Measurements from ENCODE around the gene TSPAN1. TPM values are rescaled to one million over a fixed set of nuclear protein-coding genes. Genes with fewer than 3 reads are reported as not detected.

Gene TSPAN1
- total and polyA plus RNA-seq, 2 of the 13 experiments (the other 11 are each of a cell fraction or from before 2014, with no cell fraction given) = 1.7 to 2.9 TPM

DNA sequence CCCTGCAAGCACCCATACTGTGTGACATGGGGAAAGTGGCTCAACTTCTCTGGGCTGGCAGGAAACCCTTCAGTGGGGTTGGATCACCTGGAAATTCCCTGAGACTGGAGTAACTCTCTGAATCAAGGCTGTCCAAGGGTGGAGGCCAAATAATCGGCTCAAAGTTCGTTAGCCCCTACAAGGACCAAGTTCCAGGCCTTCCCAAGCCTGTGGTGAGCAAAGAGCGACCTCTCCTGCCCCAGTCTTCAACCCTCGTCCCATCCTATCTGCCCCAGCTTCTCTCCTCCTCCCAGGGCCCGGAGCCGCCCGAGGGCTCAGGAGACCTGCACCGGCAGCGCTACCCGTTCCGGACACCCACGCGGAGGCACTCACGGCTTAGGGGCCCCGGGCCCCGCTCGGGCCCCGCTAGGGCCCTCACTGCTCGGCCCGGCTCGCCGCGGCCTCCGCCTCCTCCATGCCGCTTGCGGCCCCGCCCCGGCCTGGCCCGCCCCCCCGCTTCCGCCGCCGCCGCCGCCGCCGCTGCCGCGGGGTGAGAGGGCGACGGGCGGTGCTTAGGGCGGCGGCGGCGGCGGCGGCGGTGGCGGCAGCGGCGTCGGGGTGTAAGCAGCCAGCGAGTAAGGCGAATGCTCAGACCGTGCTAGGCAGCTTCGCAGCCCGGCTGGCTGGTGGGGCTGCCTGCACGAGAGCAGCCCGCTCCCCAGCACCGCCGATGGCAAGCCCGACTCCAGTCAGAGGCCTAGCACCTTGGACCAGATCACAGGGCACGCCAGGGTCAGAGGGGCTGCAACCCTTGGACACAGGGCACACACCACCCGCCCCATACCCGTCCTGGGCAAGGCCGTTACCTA, 23.3 kb downstream of the TSPAN1 start, which contains the start of gene POMGNT1 (continued):
- TF ChIP-seq, protein P1, sequence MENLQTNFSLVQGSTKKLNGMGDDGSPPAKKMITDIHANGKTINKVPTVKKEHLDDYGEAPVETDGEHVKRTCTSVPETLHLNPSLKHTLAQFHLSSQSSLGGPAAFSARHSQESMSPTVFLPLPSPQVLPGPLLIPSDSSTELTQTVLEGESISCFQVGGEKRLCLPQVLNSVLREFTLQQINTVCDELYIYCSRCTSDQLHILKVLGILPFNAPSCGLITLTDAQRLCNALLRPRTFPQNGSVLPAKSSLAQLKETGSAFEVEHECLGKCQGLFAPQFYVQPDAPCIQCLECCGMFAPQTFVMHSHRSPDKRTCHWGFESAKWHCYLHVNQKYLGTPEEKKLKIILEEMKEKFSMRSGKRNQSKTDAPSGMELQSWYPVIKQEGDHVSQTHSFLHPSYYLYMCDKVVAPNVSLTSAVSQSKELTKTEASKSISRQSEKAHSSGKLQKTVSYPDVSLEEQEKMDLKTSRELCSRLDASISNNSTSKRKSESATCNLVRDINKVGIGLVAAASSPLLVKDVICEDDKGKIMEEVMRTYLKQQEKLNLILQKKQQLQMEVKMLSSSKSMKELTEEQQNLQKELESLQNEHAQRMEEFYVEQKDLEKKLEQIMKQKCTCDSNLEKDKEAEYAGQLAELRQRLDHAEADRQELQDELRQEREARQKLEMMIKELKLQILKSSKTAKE (CRISPR knock-in tag; IDR thresholded peaks at IDR 0.05; ENCODE audit: borderline replicate concordance) = no peak
- TF ChIP-seq SRY (CRISPR knock-in tag; IDR thresholded peaks at IDR 0.05) (no peak; the same call in 1 of the 2 replicates), NCOR1 (IDR thresholded peaks at IDR 0.05; ENCODE audit: borderline replicate concordance, low read length) (peak; percentile 75), ZBTB42 (CRISPR knock-in tag; IDR thresholded peaks at IDR 0.05) (no peak), NR2C2 (CRISPR knock-in tag; IDR thresholded peaks at IDR 0.05; ENCODE audit: borderline replicate concordance) (peak; percentile 86; the same call in 1 of the 2 replicates), FOXC1 (CRISPR knock-in tag; IDR thresholded peaks at IDR 0.05; ENCODE audit: borderline replicate concordance) (no peak), MAX (IDR thresholded peaks at IDR 0.05) (peak; percentile 9; the same call in 1 of the 2 replicates), KDM1A (CRISPR knock-in tag; IDR thresholded peaks at IDR 0.05) (peak; percentile 89), ZNF235 (CRISPR knock-in tag; IDR thresholded peaks at IDR 0.05; ENCODE audit: borderline replicate concordance) (peak; percentile 83; the same call in 1 of the 2 replicates), ZNF275 (CRISPR knock-in tag; IDR thresholded peaks at IDR 0.05; ENCODE audit: borderline replicate concordance) (peak; percentile 71; the same call in 1 of the 2 replicates), ZNF670 (CRISPR knock-in tag; IDR thresholded peaks at IDR 0.05; ENCODE audit: borderline replicate concordance) (no peak), ZKSCAN8 (CRISPR knock-in tag; IDR thresholded peaks at IDR 0.05; ENCODE audit: borderline replicate concordance) (no peak), NONO (IDR thresholded peaks at IDR 0.05) (no peak), NONO (CRISPR knock-in tag; conservative IDR thresholded peaks at IDR 0.05) (0 out of 2 replicates have a peak, but pooled peaks have one; percentile 35), KLF15 (CRISPR knock-in tag; IDR thresholded peaks at IDR 0.05; ENCODE audit: borderline replicate concordance) (no peak; the same call in 1 of the 2 replicates)
- TF ChIP-seq, protein P2, sequence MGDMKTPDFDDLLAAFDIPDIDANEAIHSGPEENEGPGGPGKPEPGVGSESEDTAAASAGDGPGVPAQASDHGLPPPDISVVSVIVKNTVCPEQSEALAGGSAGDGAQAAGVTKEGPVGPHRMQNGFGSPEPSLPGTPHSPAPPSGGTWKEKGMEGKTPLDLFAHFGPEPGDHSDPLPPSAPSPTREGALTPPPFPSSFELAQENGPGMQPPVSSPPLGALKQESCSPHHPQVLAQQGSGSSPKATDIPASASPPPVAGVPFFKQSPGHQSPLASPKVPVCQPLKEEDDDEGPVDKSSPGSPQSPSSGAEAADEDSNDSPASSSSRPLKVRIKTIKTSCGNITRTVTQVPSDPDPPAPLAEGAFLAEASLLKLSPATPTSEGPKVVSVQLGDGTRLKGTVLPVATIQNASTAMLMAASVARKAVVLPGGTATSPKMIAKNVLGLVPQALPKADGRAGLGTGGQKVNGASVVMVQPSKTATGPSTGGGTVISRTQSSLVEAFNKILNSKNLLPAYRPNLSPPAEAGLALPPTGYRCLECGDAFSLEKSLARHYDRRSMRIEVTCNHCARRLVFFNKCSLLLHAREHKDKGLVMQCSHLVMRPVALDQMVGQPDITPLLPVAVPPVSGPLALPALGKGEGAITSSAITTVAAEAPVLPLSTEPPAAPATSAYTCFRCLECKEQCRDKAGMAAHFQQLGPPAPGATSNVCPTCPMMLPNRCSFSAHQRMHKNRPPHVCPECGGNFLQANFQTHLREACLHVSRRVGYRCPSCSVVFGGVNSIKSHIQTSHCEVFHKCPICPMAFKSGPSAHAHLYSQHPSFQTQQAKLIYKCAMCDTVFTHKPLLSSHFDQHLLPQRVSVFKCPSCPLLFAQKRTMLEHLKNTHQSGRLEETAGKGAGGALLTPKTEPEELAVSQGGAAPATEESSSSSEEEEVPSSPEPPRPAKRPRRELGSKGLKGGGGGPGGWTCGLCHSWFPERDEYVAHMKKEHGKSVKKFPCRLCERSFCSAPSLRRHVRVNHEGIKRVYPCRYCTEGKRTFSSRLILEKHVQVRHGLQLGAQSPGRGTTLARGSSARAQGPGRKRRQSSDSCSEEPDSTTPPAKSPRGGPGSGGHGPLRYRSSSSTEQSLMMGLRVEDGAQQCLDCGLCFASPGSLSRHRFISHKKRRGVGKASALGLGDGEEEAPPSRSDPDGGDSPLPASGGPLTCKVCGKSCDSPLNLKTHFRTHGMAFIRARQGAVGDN (CRISPR knock-in tag; IDR thresholded peaks at IDR 0.05) = peak; percentile 84

All from HepG2 (cell line).